DOHH2 (cell line): Measurements from ENCODE around the gene ARID4B.

Experiments
- H3F3A ChIP-seq: fragments of 200-600 bp; sonication (generic), shearing (Covaris generic); 2 replicates; pipeline ENCODE4 v1.6.0; 2016; ENCODE audit warnings: antibody characterized with exemption, mild to moderate bottlenecking; ENCODE audit not compliant: control insufficient read depth, insufficient read depth
- H3K27ac ChIP-seq: fragments of 200-600 bp; sonication (generic); 2 replicates; pipeline ENCODE4 v1.5.1; 2014; ENCODE audit warnings: low read depth, mild to moderate bottlenecking, low read length, moderate library complexity
- H3K27me3 ChIP-seq: fragments of 200-600 bp; sonication (generic); 2 replicates; pipeline ENCODE4 v1.6.1; 2014; ENCODE audit warnings: mild to moderate bottlenecking, low read length, mixed read lengths; ENCODE audit not compliant: control insufficient read depth
- H3K36me3 ChIP-seq: fragments of 200-600 bp; sonication (generic); 2 replicates; pipeline ENCODE4 v1.6.1; 2014; ENCODE audit warnings: mild to moderate bottlenecking, low read length, moderate library complexity, mixed read lengths; ENCODE audit not compliant: control insufficient read depth
- H3K4me1 ChIP-seq: fragments of 200-600 bp; sonication (generic); 2 replicates; pipeline ENCODE4 v1.6.1; 2014; ENCODE audit warnings: mild to moderate bottlenecking, low read length, mixed read lengths; ENCODE audit not compliant: control insufficient read depth
- H3K4me2 ChIP-seq: fragments of 200-600 bp; sonication (generic); 2 replicates; pipeline ENCODE4 v1.6.0; 2014; ENCODE audit warnings: mild to moderate bottlenecking, low read length, moderate library complexity
- H3K4me3 ChIP-seq: fragments of 200-600 bp; sonication (generic); 2 replicates; pipeline ENCODE4 v1.5.1; 2014; ENCODE audit warnings: mild to moderate bottlenecking, low read length, mixed read lengths
- H3K79me2 ChIP-seq: fragments of 200-600 bp; sonication (generic); 2 replicates; pipeline ENCODE4 v1.6.1; 2014; ENCODE audit warnings: mild to moderate bottlenecking, low read length, mixed read lengths; ENCODE audit not compliant: control insufficient read depth
- H3K9me2 ChIP-seq: fragments of 200-600 bp; sonication (generic); replicated peaks from 2 replicates; pipeline ENCODE4 v1.6.1; 2014; ENCODE audit warnings: mild to moderate bottlenecking, low read length, mixed read lengths; ENCODE audit not compliant: control insufficient read depth
- H3K9me3 ChIP-seq: fragments of 200-600 bp; sonication (generic); 2 replicates; pipeline ENCODE4 v1.6.1; 2014; ENCODE audit warnings: antibody characterized with exemption, low read length, mixed read lengths; ENCODE audit not compliant: control insufficient read depth, insufficient read depth
- H4K20me1 ChIP-seq: fragments of 200-600 bp; sonication (generic); 2 replicates; pipeline ENCODE4 v1.6.0; 2014; ENCODE audit warnings: low read depth, mild to moderate bottlenecking, antibody characterized with exemption, low read length, moderate library complexity; ENCODE audit not compliant: control insufficient read depth, insufficient read depth
- CTCF ChIP-seq: fragments of 200-600 bp; sonication (generic); IDR thresholded peaks from one replicate; pipeline ENCODE4 v1.5.1; 2014; ENCODE audit warnings: antibody characterized with exemption, mild to moderate bottlenecking, low read depth, low read length; ENCODE audit not compliant: poor library complexity, severe bottlenecking
- EZH2phosphoT487 ChIP-seq: fragments of 200-600 bp; sonication (generic); IDR thresholded peaks from 2 replicates; pipeline ENCODE4 v1.6.1; 2017; ENCODE audit warnings: borderline replicate concordance, mild to moderate bottlenecking, antibody characterized with exemption, low read length, moderate library complexity, mixed read lengths

Gene ARID4B

DNA sequence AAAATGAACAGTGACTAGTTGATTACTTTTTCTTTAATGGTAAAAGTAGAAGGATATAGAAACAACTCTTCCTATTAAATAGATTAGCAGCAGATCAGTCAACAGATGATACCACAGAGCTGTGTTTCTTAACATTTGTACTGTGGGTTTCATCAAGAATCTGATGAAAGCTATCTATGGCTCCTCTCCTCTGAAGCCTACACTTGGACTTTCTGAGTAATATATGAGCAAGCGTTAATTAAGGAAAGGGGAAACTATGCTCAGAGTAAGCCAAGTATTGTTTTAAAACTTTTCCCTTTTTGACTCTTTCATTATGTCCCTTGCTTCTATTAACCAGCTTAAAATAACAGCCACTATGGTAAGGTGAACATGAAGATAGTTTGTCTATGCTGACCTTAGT is 10.8 kb downstream of the ARID4B start:
- Histone ChIP-seq H3K4me2 (no peak overlapping the region), H4K20me1 (peaks cover 12% of the 10 kb centered on the region), H3K27me3 (no peaks in the 10 kb centered on the region), H3K27ac (no peak overlapping the region), H3K79me2 (peaks cover 100% of the 10 kb centered on the region), H3K9me2 (no peaks in the 10 kb centered on the region), H3K9me3 (no peaks in the 10 kb centered on the region), H3F3A (no peaks in the 10 kb centered on the region; the same call in 1 of the 2 replicates), H3K36me3 (peaks cover 26% of the 10 kb centered on the region), H3K4me3 (no peak overlapping the region), H3K4me1 (no peaks in the 10 kb centered on the region)
- TF ChIP-seq CTCF (no peak), EZH2phosphoT487 (no peak)

- peaks cover 15% of the 10 kb centered on the region for H4K20me1 ChIP-seq
- H3K36me3 ChIP-seq: peaks cover 26% of the 10 kb centered on the region
- no peaks in the 10 kb centered on the region for H3K9me3 ChIP-seq
- H3K4me1 ChIP-seq: 0 out of 2 replicates have a peak, but pooled peaks cover 1% of the 10 kb centered on the region
- no peaks in the 10 kb centered on the region for H3K27me3 ChIP-seq
- no peak overlapping the region for H3K4me3 ChIP-seq
- H3K27ac ChIP-seq: no peak overlapping the region
- no peak for TF ChIP-seq CTCF
- no peak for TF ChIP-seq EZH2phosphoT487
- no peak overlapping the region for H3K4me2 ChIP-seq
- H3K9me2 ChIP-seq: no peaks in the 10 kb centered on the region
- peaks cover 100% of the 10 kb centered on the region for H3K79me2 ChIP-seq
- no peaks in the 10 kb centered on the region; the same call in 1 of the 2 replicates for H3F3A ChIP-seq
Measured at GRCh38 chr1:235315735-235316134, 12.2 kb downstream of the ARID4B start.

DNA sequence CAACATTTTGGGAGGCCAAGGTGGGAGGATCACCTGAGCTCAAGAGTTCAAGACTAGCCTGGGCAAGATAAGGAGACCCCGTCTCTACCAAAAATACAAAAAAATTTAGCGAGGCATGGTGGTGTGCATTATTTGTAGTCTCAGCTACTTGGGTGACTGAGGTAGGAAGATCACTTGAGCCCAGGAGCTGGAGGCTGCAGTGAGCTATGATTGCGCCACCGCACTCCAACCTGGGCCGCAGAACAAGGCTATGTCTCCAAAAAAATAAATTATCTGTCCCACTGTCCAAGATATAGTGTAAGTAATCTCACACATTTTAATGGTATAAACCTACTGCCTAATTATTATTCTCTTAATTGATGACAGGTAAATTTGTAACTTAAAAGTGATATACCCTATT is 12.8 kb downstream of the ARID4B start:
- H3K27me3 ChIP-seq: no peaks in the 10 kb centered on the region
- peaks cover 18% of the 10 kb centered on the region for H4K20me1 ChIP-seq
- no peaks in the 10 kb centered on the region; the same call in 1 of the 2 replicates for H3F3A ChIP-seq
- TF ChIP-seq CTCF (no peak), EZH2phosphoT487 (no peak)
- peaks cover 100% of the 10 kb centered on the region for H3K79me2 ChIP-seq
- H3K4me2 ChIP-seq: no peak overlapping the region
- peaks cover 4% of the 10 kb centered on the region; the same call in 1 of the 2 replicates for H3K4me1 ChIP-seq
- H3K4me3 ChIP-seq: no peak overlapping the region
- H3K9me3 ChIP-seq: no peaks in the 10 kb centered on the region
- H3K27ac ChIP-seq: no peak overlapping the region
- peaks cover 26% of the 10 kb centered on the region for H3K36me3 ChIP-seq
- no peaks in the 10 kb centered on the region for H3K9me2 ChIP-seq
